NCI-H510A treated with DMSO at 0.1 percent for 48 hours (cell line): Measurements from ENCODE around the gene NGEF.
"Not testable (repeated sequence)": the region's sequence is repeated elsewhere in the genome, so short reads cannot be mapped to it uniquely, and the experiment has no call there.

Experiments
- DNase-seq: peaks from one replicate; lab custom pipeline; 2025; lab: John Stamatoyannopoulos, UW

NGEF gene

GRCh38 chr2:233021771-233022170, 8.7 kb upstream of the NGEF start:
- DNase-seq, result no peak

- DNase-seq, result no peak
These were observed 7.4 kb upstream of the NGEF start for GRCh38 chr2:233020454-233020853.

GRCh38 chr2:233019610-233020009, 6.6 kb upstream of the NGEF start:
- DNase-seq, result not testable (repeated sequence)

GRCh38 chr2:233017947-233018346, 4.9 kb upstream of the NGEF start:
- DNase-seq, result no peak

- no peak for DNase-seq
These were observed 2.1 kb upstream of the NGEF start for GRCh38 chr2:233015019-233015645.

- DNase-seq, result no peak
These were observed 594 bp upstream of the NGEF start for GRCh38 chr2:233013650-233014049.

- no peak for DNase-seq
These were observed 620 bp downstream of the NGEF start for GRCh38 chr2:233012301-233012971.

- DNase-seq, result no peak
These were observed 1.3 kb downstream of the NGEF start for GRCh38 chr2:233011702-233012131.

- DNase-seq, result no peak
These were observed 1.8 kb downstream of the NGEF start for GRCh38 chr2:233011268-233011650.

- DNase-seq, result no peak
These were observed 2.3 kb downstream of the NGEF start for GRCh38 chr2:233010569-233011267.

GRCh38 chr2:233009661-233010060, 3.4 kb downstream of the NGEF start:
- DNase-seq, result no peak

- no peak for DNase-seq
These were observed 5.3 kb downstream of the NGEF start for GRCh38 chr2:233007739-233008138.

- no peak for DNase-seq
These were observed 5.8 kb downstream of the NGEF start for GRCh38 chr2:233007270-233007669.

- no peak for DNase-seq
These were observed 6.4 kb downstream of the NGEF start for GRCh38 chr2:233006648-233007047.

- DNase-seq, result no peak
These were observed 8.0 kb downstream of the NGEF start for GRCh38 chr2:233005096-233005495.

GRCh38 chr2:233003658-233004555, 9.1 kb downstream of the NGEF start:
- DNase-seq, result no peak

- DNase-seq, result no peak
These were observed 10.0 kb downstream of the NGEF start for GRCh38 chr2:233002829-233003657.

GRCh38 chr2:233000886-233001750, 11.9 kb downstream of the NGEF start:
- DNase-seq, result no peak

GRCh38 chr2:232999354-232999753, 13.7 kb downstream of the NGEF start:
- no peak for DNase-seq

- DNase-seq, result no peak
These were observed 14.4 kb downstream of the NGEF start for GRCh38 chr2:232998666-232998985.
